GM12891 (cell line): ENCODE results near the gene RGPD3.
"Not testable (repeated sequence)": the region's sequence is repeated elsewhere in the genome, so short reads cannot be mapped to it uniquely, and the experiment has no call there.

Source experiments
- PAX5 ChIP-seq: IDR thresholded peaks from 2 replicates; pipeline ENCODE4 v1.6.1; 2011; ENCODE audit warnings: low read length, moderate library complexity, mild to moderate bottlenecking; ENCODE audit not compliant: insufficient read depth, severe bottlenecking
- POLR2A ChIP-seq: IDR thresholded peaks from 2 replicates; pipeline ENCODE4 v1.6.1; 2011; ENCODE audit warnings: low read depth, low read length, control low read depth
- POLR2AphosphoS5 ChIP-seq: IDR thresholded peaks from 2 replicates; pipeline ENCODE4 v1.6.1; 2011; ENCODE audit warnings: low read depth, low read length, control low read depth
- POU2F2 ChIP-seq: IDR thresholded peaks from 2 replicates; pipeline ENCODE4 v1.6.1; 2011; ENCODE audit warnings: low read depth, mild to moderate bottlenecking, control low read depth, low read length, moderate library complexity
- SPI1 ChIP-seq: IDR thresholded peaks from 2 replicates; pipeline ENCODE4 v1.6.1; 2011; ENCODE audit warnings: low read depth, low read length, control low read depth
- TAF1 ChIP-seq: IDR thresholded peaks from 2 replicates; pipeline ENCODE4 v1.6.1; 2011; ENCODE audit warnings: low read depth, low read length, control low read depth

GRCh38 chr2:106390680-106391079, 77.5 kb downstream of the RGPD3 start:
- TF ChIP-seq POLR2AphosphoS5, TAF1, POLR2A, SPI1, POU2F2, PAX5: not testable (repeated sequence)
